ENCODE data around the gene VWA5B1. TPM values are rescaled to one million over a fixed set of nuclear protein-coding genes. Genes with fewer than 3 reads are reported as not detected.

Gene VWA5B1
- total RNA-seq (2022; extraction: Qiagen RNA extraction) = not detected in 5 replicates

DNA sequence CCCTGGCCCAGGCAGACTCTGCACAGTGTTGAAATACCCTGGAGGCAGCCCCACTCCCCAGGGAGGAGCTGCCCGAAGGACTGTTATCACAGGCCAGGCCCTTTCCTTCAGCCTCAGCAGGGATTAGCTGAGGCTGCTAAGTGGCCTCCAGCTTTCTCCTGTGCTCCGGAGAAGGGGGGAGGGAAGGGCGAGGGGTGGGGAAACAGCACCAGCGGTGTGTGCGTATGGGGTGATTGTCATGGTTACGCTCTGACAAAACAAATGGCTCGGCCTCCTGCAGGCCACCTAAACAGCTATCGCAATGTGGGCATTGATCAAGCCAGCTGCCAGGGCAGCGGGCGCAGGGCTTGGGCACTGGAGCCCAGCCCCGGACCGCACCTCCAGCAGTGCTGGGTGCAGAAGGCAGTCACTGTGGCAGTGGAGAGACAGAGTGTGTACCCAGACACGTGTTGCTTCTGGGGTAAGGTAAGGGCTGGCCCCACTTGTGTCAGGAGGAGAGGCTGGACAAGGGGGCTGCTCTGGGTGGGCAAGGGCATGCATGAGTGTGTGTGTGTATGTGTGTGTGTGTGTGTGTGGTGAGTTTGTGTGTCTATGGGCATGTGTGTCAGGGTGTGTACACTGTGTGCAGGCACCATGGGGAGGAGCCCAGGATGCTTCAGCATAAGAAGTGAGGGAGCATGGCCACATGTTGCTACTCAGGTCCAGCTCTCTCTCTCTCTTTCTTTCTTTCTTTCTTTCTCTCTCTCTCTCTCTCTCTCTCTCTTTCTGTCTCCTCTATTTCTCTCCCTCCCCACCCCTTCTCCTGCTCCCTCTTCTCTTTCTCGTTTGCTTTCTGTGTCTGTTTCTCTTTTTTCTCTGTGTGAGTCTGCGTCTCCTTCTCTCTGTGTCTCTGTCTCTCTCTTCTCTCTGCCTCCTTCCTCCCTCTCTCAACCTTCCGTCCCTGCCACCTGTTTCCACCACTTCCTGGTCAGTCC, at the start of gene VWA5B1:
Gene VWA5B1 (plus strand): TSS at position 252 of the 974 bp plus-strand sequence. CDS start 19,727 bp downstream, outside the sequence.

Other genes starting within 250 kb of the VWA5B1 start
- gene PLA2G5, start 220.7 kb upstream of the VWA5B1 start, total RNA-seq (2022; extraction: Qiagen RNA extraction) = not detected in 5 replicates
- 0.02 TPM in 1 of 5 replicates, not detected in the others for gene PLA2G2D, start 171.3 kb upstream of the VWA5B1 start, total RNA-seq (2022; extraction: Qiagen RNA extraction)
- not detected in 5 replicates for gene PLA2G2F, start 151.6 kb upstream of the VWA5B1 start, total RNA-seq (2022; extraction: Qiagen RNA extraction)
- gene UBXN10, start 104.8 kb upstream of the VWA5B1 start, total RNA-seq (2022; extraction: Qiagen RNA extraction) = 0.01 TPM in 1 of 5 replicates, not detected in the others
- gene PLA2G2C, start 104.4 kb upstream of the VWA5B1 start, total RNA-seq (2022; extraction: Qiagen RNA extraction) = not detected in 5 replicates
- gene CAMK2N1, start 195.3 kb downstream of the VWA5B1 start, total RNA-seq (2022; extraction: Qiagen RNA extraction) = 57.0 to 70.3 TPM (median 63.2 TPM) in 5 replicates
- 44.3 to 48.7 TPM (median 46.7 TPM) in 5 replicates for gene MUL1, start 217.3 kb downstream of the VWA5B1 start, total RNA-seq (2022; extraction: Qiagen RNA extraction)

All from A549 treated with AZD2906 at 1 μM for 4 hours (cell line).